KBM-7 (cell line): ENCODE measurements around the gene PHKB.

Source experiments
- DNase-seq: peaks from one replicate; pipeline ENCODE4 v3.0.0-alpha.2; 2015
- in situ Hi-C: fragments of 300-500 bp; cut with MboI; formaldehyde crosslinking; loops from 2 replicates; pipeline ENCODE4 v1.14.3; 2020; ENCODE audit warnings: low sequenced_read_pairs, low pct_unique_long_range_greater_than_20kb, mixed read lengths

Gene PHKB

DNA sequence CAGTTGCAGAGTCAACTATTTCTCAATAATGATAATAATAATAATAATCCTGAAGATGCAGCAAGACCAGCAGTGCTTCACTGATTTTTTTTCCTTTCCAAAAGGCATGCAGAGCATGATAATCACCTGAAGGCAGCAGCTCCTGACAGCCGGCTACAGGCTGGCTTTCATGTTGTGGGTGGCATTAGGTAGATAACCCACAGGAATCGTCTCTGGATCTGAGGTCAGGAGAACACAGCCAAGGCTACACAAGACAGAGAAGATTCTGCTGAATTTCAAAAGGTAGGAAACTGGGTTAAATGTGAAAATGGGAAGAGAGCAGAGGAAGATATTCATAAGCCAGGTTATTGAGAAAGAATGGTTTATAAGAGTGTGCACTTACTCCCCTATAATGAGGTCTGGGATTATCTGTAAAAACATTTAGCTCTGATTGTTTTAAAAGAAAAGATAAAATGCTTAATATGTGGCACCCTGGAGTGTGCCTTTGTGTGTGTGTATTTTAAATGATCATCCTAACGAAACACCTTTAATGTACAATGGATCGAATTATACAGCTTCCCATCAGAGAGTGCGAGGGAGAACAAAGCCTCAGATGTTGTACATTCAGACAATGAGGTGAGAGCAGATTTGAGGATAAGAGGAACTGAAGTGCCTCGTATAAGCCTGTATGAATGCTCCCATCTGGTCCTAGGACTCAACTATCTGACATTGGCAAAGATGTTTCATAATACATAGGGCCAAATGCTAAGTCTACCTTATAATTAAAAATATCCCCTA lies 273.1 kb downstream of the PHKB start:
- in situ Hi-C loops = no loop called here
- no peak for DNase-seq

DNA sequence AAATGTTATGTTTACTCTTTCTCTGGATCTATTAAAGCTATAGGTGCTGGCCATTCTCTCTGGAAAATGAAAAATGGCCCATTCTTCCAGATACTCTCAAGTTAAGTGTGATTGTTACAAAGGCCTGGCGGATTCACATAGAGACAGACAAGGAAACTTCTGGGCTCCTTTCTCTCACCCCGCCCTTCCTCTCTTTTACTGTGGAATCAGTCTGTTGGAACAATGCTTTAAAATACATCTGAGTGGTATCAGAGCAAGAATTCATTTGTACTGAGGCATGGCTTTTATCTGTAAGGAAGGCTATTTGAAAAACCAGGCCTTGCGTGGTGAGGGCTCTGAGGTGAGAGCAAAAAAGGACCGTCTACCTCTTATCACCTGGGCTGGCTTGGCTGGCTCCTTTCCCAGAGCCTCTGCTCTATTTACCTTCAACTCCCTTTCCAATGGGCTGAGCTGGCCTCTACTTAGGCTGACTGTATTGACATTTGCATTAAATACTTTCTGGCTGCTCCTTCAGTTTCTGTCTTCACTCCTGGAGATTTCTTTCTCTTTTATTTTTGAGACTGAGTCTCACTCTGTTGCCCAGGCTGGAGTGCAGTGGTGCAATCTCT lies 274.0 kb downstream of the PHKB start:
- in situ Hi-C loops = no loop called here
- no peak for DNase-seq

GRCh38 chr16:47750371-47750770 lies 289.2 kb downstream of the PHKB start:
- in situ Hi-C loops = no loop called here
- DNase-seq = no peak
